Neural progenitor cell (in vitro differentiated cells): ENCODE results near the gene TNFRSF14.

Experiments used
- CTCF ChIP-seq: fragments of 200-600 bp; sonication (generic); IDR thresholded peaks from 2 replicates; pipeline ENCODE4 v1.5.1; 2017; ENCODE audit warnings: antibody characterized with exemption, mild to moderate bottlenecking
- EZH2 ChIP-seq: fragments of 200-600 bp; sonication (generic); IDR thresholded peaks from 2 replicates; pipeline ENCODE4 v1.6.1; 2017; ENCODE audit warnings: antibody characterized with exemption, mild to moderate bottlenecking, moderate library complexity

DNA sequence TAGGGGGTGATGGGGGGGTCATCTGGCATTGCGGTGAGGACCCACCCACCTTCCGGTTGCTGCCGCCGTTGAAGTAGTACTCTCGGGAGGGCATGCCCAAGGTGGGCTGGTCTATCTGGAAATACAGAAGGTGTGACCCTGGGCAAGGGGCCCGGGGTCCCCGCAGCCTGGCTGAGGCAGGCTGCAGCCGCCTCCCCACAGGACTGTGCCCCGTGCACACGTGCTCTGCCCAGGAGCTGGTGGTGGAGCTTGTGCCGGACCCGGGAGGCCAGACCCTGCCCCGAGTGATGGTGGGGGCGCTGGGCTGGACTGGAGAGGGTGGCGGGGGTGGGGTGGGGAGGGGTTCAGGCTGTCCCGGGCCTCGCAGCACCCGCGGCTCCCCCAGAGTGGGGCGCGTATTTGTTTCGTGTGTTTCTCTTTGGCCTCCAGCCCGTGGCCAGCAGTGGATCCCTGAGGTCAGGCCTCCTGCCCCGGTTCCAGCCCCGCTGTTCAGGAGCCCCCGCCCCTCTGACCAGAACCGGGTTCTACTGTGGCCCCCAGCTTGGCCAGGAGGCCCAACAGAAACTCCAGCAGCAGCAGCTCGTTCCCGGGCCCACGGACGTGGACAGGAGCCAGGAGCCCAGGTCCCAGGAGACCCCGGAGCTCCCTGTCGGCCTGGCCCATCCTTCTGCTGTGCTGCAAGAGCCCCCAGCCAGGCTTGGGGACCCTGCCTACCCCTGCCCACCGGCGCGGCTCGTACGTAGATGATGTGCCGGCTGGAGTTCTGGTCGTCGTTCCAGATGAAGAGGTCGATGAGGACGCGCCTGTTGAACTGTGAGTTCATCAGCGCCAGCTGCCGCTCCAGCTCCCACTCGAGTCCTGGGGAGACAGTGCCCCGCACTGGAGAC, 49.6 kb downstream of the TNFRSF14 start:
- no peak for TF ChIP-seq EZH2
- TF ChIP-seq CTCF: no peak
